ENCODE results near the gene CHTOP.

CHTOP gene

GRCh38 chr1:153608742-153609584 lies 24.9 kb upstream of the CHTOP start:
- peak overlapping the region; percentile 80 to 97 for H3K27ac ChIP-seq
- peak overlapping the region; percentile 86 for H3K4me3 ChIP-seq
- no peak for TF ChIP-seq CTCF (IDR thresholded peaks at IDR 0.05)
- DNase-seq (ENCODE audit: low spot score), result peak; percentile 92

- no peak for TF ChIP-seq CTCF (IDR thresholded peaks at IDR 0.05)
- peak overlapping the region; percentile 86 for H3K4me3 ChIP-seq
- DNase-seq (ENCODE audit: low spot score), result no peak
- peak overlapping the region; percentile 80 to 97 for H3K27ac ChIP-seq
Observed at GRCh38 chr1:153609585-153609907, 24.3 kb upstream of the CHTOP start.

- no peak for TF ChIP-seq CTCF (IDR thresholded peaks at IDR 0.05)
- no peak for DNase-seq (ENCODE audit: low spot score)
- Histone ChIP-seq H3K27ac (peak overlapping the region; percentile 80 to 97), H3K4me3 (peak overlapping the region; percentile 86)
Observed at GRCh38 chr1:153610334-153610733, 23.5 kb upstream of the CHTOP start.

- TF ChIP-seq CTCF (IDR thresholded peaks at IDR 0.05), result no peak
- no peak for DNase-seq (ENCODE audit: low spot score)
- peak overlapping the region; percentile 80 to 97 for H3K27ac ChIP-seq
- peak overlapping the region; percentile 86 for H3K4me3 ChIP-seq
Observed at GRCh38 chr1:153610811-153611301, 23.0 kb upstream of the CHTOP start.

- Histone ChIP-seq H3K4me3 (peak overlapping the region; percentile 86), H3K27ac (peak overlapping the region; percentile 94 to 97)
- no peak for DNase-seq (ENCODE audit: low spot score)
- TF ChIP-seq CTCF (IDR thresholded peaks at IDR 0.05), result no peak
Observed at GRCh38 chr1:153611356-153611755, 22.5 kb upstream of the CHTOP start.

- Histone ChIP-seq H3K4me3 (peak overlapping the region; percentile 86), H3K27ac (peak overlapping the region; percentile 94 to 97)
- no peak for TF ChIP-seq CTCF (IDR thresholded peaks at IDR 0.05)
- DNase-seq (ENCODE audit: low spot score), result no peak
Observed at GRCh38 chr1:153612111-153612754, 21.6 kb upstream of the CHTOP start.

Measured in coronary artery (tissue), 2 donors.